GM23338 (cell line): Measurements from ENCODE around the gene NUDT6. TPM values are rescaled to one million over a fixed set of nuclear protein-coding genes. Genes with fewer than 3 reads are reported as not detected.
"Not testable (repeated sequence)": the region's sequence is repeated elsewhere in the genome, so short reads cannot be mapped to it uniquely, and the experiment has no call there.

Source experiments
- ATAC-seq: fragments of 200-7000 bp; cut with Tn5 transposase; 3 replicates; pipeline ENCODE4 v1.9.1; 2020
- DNase-seq: peaks from one replicate; pipeline ENCODE4 v3.0.0-alpha.2; 2015; ENCODE audit warnings: low spot score
- H2AFZ ChIP-seq: fragments of 200-600 bp; sonication (generic); 2 replicates; pipeline ENCODE4 v1.8.0; 2016; ENCODE audit warnings: antibody characterized with exemption, mild to moderate bottlenecking, moderate library complexity
- H3F3A ChIP-seq: fragments of 200-600 bp; sonication (generic); replicated peaks from 2 replicates; pipeline ENCODE4 v1.8.0; 2017; ENCODE audit warnings: antibody characterized with exemption, mixed run types, low read depth
- H3K27ac ChIP-seq: fragments of 200-600 bp; sonication (generic); 2 replicates; pipeline ENCODE4 v1.6.1; 2016; ENCODE audit warnings: low read depth
- H3K27me3 ChIP-seq: fragments of 200-600 bp; sonication (generic); 2 replicates; pipeline ENCODE4 v1.8.0; 2016; ENCODE audit warnings: mild to moderate bottlenecking, mixed run types, moderate library complexity; ENCODE audit not compliant: insufficient read depth
- H3K36me3 ChIP-seq: fragments of 200-600 bp; sonication (generic); 2 replicates; pipeline ENCODE4 v1.8.0; 2016; ENCODE audit warnings: mild to moderate bottlenecking; ENCODE audit not compliant: insufficient read depth
- H3K4me1 ChIP-seq: fragments of 200-600 bp; sonication (generic); 2 replicates; pipeline ENCODE4 v1.8.0; 2016; ENCODE audit warnings: mild to moderate bottlenecking, moderate library complexity; ENCODE audit not compliant: insufficient read depth
- H3K4me2 ChIP-seq: fragments of 200-600 bp; sonication (generic); 2 replicates; pipeline ENCODE4 v1.7.1; 2017; ENCODE audit warnings: mixed run types
- H3K4me3 ChIP-seq: fragments of 200-600 bp; sonication (generic); 2 replicates; pipeline ENCODE4 v1.6.1; 2016; ENCODE audit warnings: mixed run types
- H3K79me2 ChIP-seq: fragments of 200-600 bp; sonication (generic); replicated peaks from 2 replicates; pipeline ENCODE4 v1.8.0; 2017; ENCODE audit warnings: mild to moderate bottlenecking; ENCODE audit not compliant: insufficient read depth
- H3K9me2 ChIP-seq: fragments of 200-600 bp; sonication (generic); 2 replicates; pipeline ENCODE4 v1.8.0; 2017; ENCODE audit not compliant: insufficient read depth
- H4K20me1 ChIP-seq: fragments of 200-600 bp; sonication (generic); replicated peaks from 2 replicates; pipeline ENCODE4 v1.8.0; 2017; ENCODE audit warnings: mild to moderate bottlenecking; ENCODE audit not compliant: insufficient read depth
- H3K27ac Mint-ChIP-seq: 2 replicates; pipeline ENCODE4 v1.8.0; 2020; ENCODE audit warnings: inconsistent platforms, mild to moderate bottlenecking, moderate library complexity, mixed read lengths
- H3K27me3 Mint-ChIP-seq: 3 replicates; pipeline ENCODE4 v1.8.0; 2022; ENCODE audit warnings: low read depth, mild to moderate bottlenecking, moderate library complexity, mixed read lengths, inconsistent platforms; ENCODE audit not compliant: insufficient read depth, poor library complexity
- H3K36me3 Mint-ChIP-seq: 3 replicates; pipeline ENCODE4 v1.8.0; 2021; ENCODE audit warnings: low read depth, mild to moderate bottlenecking, inconsistent platforms, moderate library complexity, mixed read lengths
- H3K4me1 Mint-ChIP-seq: 3 replicates; pipeline ENCODE4 v1.8.0; 2020; ENCODE audit warnings: mild to moderate bottlenecking, inconsistent platforms, mixed read lengths
- H3K4me3 Mint-ChIP-seq: 3 replicates; pipeline ENCODE4 v1.8.0; 2021; ENCODE audit warnings: moderate library complexity, mild to moderate bottlenecking, inconsistent platforms, mixed read lengths
- H3K9me3 Mint-ChIP-seq: 3 replicates; pipeline ENCODE4 v1.8.0; 2020; ENCODE audit warnings: moderate library complexity, mild to moderate bottlenecking, inconsistent platforms, mixed read lengths
- ETS1 ChIP-seq: IDR thresholded peaks from 2 replicates; pipeline ENCODE4 v1.6.1; 2016; ENCODE audit warnings: antibody characterized with exemption
- NANOG ChIP-seq: IDR thresholded peaks from 2 replicates; pipeline ENCODE4 v1.6.1; 2016; ENCODE audit warnings: antibody characterized with exemption, borderline replicate concordance
- REST ChIP-seq: IDR thresholded peaks from one replicate; pipeline ENCODE4 v1.6.1; 2018; ENCODE audit warnings: antibody characterized with exemption; ENCODE audit not compliant: unreplicated experiment
- polyA plus RNA-seq: library from polyadenylated mRNA; unstranded; fragments of >200 nt; fragmentation: Nextera tagmentation; extraction: Ambion mirVana; gene quantifications from 2 replicates; pipeline ENCODE4 v1.2.1, GENCODE V29; 2016
- total RNA-seq: library from RNA; depleted of rRNA; stranded (reverse); fragments of >200 nt; shearing (Covaris generic); gene quantifications from 2 replicates; pipeline ENCODE4 v1.2.3, GENCODE V29; 2014
- TF ChIP-seq, protein P1 (sequence below): fragments of 250-450 bp; sonication (Bioruptor Pico); IDR thresholded peaks from 2 replicates; pipeline ENCODE4 v1.5.0; 2020; ENCODE audit warnings: mild to moderate bottlenecking, moderate library complexity

NUDT6 gene
- total and polyA plus RNA-seq, 2 experiments from 2014 or later: 4.9 to 9.1 TPM

- TF ChIP-seq, protein P1, sequence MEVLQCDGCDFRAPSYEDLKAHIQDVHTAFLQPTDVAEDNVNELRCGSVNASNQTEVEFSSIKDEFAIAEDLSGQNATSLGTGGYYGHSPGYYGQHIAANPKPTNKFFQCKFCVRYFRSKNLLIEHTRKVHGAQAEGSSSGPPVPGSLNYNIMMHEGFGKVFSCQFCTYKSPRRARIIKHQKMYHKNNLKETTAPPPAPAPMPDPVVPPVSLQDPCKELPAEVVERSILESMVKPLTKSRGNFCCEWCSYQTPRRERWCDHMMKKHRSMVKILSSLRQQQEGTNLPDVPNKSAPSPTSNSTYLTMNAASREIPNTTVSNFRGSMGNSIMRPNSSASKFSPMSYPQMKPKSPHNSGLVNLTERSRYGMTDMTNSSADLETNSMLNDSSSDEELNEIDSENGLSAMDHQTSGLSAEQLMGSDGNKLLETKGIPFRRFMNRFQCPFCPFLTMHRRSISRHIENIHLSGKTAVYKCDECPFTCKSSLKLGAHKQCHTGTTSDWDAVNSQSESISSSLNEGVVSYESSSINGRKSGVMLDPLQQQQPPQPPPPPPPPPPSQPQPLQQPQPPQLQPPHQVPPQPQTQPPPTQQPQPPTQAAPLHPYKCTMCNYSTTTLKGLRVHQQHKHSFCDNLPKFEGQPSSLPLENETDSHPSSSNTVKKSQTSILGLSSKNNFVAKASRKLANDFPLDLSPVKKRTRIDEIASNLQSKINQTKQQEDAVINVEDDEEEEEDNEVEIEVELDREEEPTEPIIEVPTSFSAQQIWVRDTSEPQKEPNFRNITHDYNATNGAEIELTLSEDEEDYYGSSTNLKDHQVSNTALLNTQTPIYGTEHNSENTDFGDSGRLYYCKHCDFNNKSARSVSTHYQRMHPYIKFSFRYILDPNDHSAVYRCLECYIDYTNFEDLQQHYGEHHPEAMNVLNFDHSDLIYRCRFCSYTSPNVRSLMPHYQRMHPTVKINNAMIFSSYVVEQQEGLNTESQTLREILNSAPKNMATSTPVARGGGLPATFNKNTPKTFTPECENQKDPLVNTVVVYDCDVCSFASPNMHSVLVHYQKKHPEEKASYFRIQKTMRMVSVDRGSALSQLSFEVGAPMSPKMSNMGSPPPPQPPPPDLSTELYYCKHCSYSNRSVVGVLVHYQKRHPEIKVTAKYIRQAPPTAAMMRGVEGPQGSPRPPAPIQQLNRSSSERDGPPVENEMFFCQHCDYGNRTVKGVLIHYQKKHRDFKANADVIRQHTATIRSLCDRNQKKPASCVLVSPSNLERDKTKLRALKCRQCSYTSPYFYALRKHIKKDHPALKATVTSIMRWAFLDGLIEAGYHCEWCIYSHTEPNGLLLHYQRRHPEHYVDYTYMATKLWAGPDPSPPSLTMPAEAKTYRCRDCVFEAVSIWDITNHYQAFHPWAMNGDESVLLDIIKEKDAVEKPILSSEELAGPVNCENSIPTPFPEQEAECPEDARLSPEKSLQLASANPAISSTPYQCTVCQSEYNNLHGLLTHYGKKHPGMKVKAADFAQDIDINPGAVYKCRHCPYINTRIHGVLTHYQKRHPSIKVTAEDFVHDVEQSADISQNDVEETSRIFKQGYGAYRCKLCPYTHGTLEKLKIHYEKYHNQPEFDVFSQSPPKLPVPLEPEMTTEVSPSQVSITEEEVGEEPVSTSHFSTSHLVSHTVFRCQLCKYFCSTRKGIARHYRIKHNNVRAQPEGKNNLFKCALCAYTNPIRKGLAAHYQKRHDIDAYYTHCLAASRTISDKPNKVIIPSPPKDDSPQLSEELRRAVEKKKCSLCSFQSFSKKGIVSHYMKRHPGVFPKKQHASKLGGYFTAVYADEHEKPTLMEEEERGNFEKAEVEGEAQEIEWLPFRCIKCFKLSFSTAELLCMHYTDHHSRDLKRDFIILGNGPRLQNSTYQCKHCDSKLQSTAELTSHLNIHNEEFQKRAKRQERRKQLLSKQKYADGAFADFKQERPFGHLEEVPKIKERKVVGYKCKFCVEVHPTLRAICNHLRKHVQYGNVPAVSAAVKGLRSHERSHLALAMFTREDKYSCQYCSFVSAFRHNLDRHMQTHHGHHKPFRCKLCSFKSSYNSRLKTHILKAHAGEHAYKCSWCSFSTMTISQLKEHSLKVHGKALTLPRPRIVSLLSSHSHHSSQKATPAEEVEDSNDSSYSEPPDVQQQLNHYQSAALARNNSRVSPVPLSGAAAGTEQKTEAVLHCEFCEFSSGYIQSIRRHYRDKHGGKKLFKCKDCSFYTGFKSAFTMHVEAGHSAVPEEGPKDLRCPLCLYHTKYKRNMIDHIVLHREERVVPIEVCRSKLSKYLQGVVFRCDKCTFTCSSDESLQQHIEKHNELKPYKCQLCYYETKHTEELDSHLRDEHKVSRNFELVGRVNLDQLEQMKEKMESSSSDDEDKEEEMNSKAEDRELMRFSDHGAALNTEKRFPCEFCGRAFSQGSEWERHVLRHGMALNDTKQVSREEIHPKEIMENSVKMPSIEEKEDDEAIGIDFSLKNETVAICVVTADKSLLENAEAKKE: no peak
- TF ChIP-seq REST (no peak), ETS1 (no peak), NANOG (no peak)
Measured at GRCh38 chr4:122946142-122946541, 23.7 kb upstream of the NUDT6 start (continued).

- not testable (repeated sequence) for H3K4me3 ChIP-seq, ATAC-seq, H3K27me3 ChIP-seq, H3K4me1 Mint-ChIP-seq, H3K4me1 ChIP-seq, H4K20me1 ChIP-seq, H3K79me2 ChIP-seq, H3K27ac Mint-ChIP-seq, H3K4me2 ChIP-seq, DNase-seq, H3K27me3 Mint-ChIP-seq, H3K4me3 Mint-ChIP-seq, H3K9me2 ChIP-seq, H2AFZ ChIP-seq, H3K27ac ChIP-seq, H3F3A ChIP-seq
- peaks cover 25% of the 10 kb centered on the region for H3K9me3 Mint-ChIP-seq
- H3K36me3 ChIP-seq: peaks cover 30% of the 10 kb centered on the region
- peaks cover 68% of the 10 kb centered on the region for H3K36me3 Mint-ChIP-seq
Measured at GRCh38 chr4:122945136-122945535, 22.7 kb upstream of the NUDT6 start.
